A673 (cell line): ENCODE data around the gene LCA5L. TPM values are rescaled to one million over a fixed set of nuclear protein-coding genes. Genes with fewer than 3 reads are reported as not detected.

Experiments
- BruUV-seq: library from RNA; stranded (reverse); fragments of 400-500 nt; replicated peaks from 2 replicates; lab custom pipeline; 2021; lab: Mats Ljungman, UMichigan
- CTCF ChIA-PET: fragments of 300-600 bp; sonication (Branson Sonifier 250); formaldehyde crosslinking; loops from one replicate; lab custom pipeline; 2022; ENCODE audit warnings: antibody characterized with exemption; lab: Charles Lee
- POLR2A ChIA-PET: fragments of 300-600 bp; sonication (Branson Sonifier 250); formaldehyde crosslinking; loops from one replicate; lab custom pipeline; 2022; ENCODE audit warnings: antibody characterized with exemption; ENCODE audit not compliant: low non-redundant PET; lab: Charles Lee
- DNase-seq: peaks from one replicate; pipeline ENCODE4 v3.0.0-alpha.2; 2015; ENCODE audit warnings: low spot score
- H3K27ac ChIP-seq: fragments of 200-600 bp; sonication (generic); 2 replicates; pipeline ENCODE4 v1.5.1; 2016; ENCODE audit warnings: mixed run types, low read depth, mild to moderate bottlenecking, mixed read lengths, antibody characterized with exemption, low read length; ENCODE audit not compliant: poor library complexity, severe bottlenecking
- H3K27me3 ChIP-seq: fragments of 200-600 bp; sonication (generic); replicated peaks from 2 replicates; pipeline ENCODE4 v1.6.1; 2017; ENCODE audit warnings: mixed run types, low read depth, mild to moderate bottlenecking, mixed read lengths, antibody characterized with exemption, low read length; ENCODE audit not compliant: insufficient read depth, poor library complexity
- H3K36me3 ChIP-seq: fragments of 200-600 bp; sonication (generic); 2 replicates; pipeline ENCODE4 v1.6.1; 2016; ENCODE audit warnings: mixed run types, mild to moderate bottlenecking, mixed read lengths, antibody characterized with exemption, low read length; ENCODE audit not compliant: insufficient read depth, poor library complexity, severe bottlenecking
- H3K4me1 ChIP-seq: fragments of 200-600 bp; sonication (generic); 2 replicates; pipeline ENCODE4 v1.6.1; 2017; ENCODE audit warnings: mixed run types, mild to moderate bottlenecking, mixed read lengths, antibody characterized with exemption, low read length; ENCODE audit not compliant: insufficient read depth, poor library complexity, severe bottlenecking
- H3K4me3 ChIP-seq: fragments of 200-600 bp; sonication (generic); 2 replicates; pipeline ENCODE4 v1.5.1; 2016; ENCODE audit warnings: low read depth, mixed run types, mild to moderate bottlenecking, mixed read lengths, low read length; ENCODE audit not compliant: poor library complexity, severe bottlenecking
- H3K9me3 ChIP-seq: fragments of 200-600 bp; sonication (generic); 2 replicates; pipeline ENCODE4 v1.6.1; 2016; ENCODE audit warnings: mixed run types, low read depth, mild to moderate bottlenecking, mixed read lengths, antibody characterized with exemption, low read length; ENCODE audit not compliant: poor library complexity, severe bottlenecking
- CTCF ChIP-seq: fragments of 300-800, 200-600 bp; sonication (generic); conservative IDR thresholded peaks from 2 replicates; pipeline ENCODE4 v1.5.1; 2017; ENCODE audit warnings: low read depth, mild to moderate bottlenecking, antibody characterized with exemption, low read length, moderate library complexity, mixed read lengths
- EZH2 ChIP-seq: fragments of 200-600 bp; sonication (generic); IDR thresholded peaks from 2 replicates; pipeline ENCODE4 v1.6.1; 2017; ENCODE audit warnings: borderline replicate concordance, low read depth, mild to moderate bottlenecking, mixed read lengths, antibody characterized with exemption, low read length; ENCODE audit not compliant: poor library complexity, severe bottlenecking
- intact Hi-C: fragments of 100-400 bp; cut with micrococcal nuclease; formaldehyde crosslinking; loops from one replicate; pipeline ENCODE4 v1.10.0; 2022; ENCODE audit not compliant: unreplicated experiment
- total RNA-seq: library from RNA; stranded (reverse); gene quantifications from 2 replicates; pipeline ENCODE4 v1.2.3, GENCODE V29; 2021

LCA5L gene
- total RNA-seq, 1 experiment from 2014 or later, result 0.69 TPM

GRCh38 chr21:39454949-39455668 is 9.5 kb upstream of the LCA5L start:
- Histone ChIP-seq H3K27ac (no peak overlapping the region), H3K4me3 (no peak overlapping the region), H3K9me3 (no peaks in the 10 kb centered on the region), H3K36me3 (no peaks in the 10 kb centered on the region), H3K4me1 (no peaks in the 10 kb centered on the region), H3K27me3 (no peaks in the 10 kb centered on the region)
- POLR2A ChIA-PET, result no interaction called here
- BruUV-seq, result no TSS peak
- TF ChIP-seq EZH2 (no peak), CTCF (no peak)
- CTCF ChIA-PET, result no interaction called here
- DNase-seq, result no peak
- intact Hi-C loops, result no loop called here

GRCh38 chr21:39453571-39454179 is 8.1 kb upstream of the LCA5L start:
- POLR2A ChIA-PET, result no interaction called here
- H3K36me3 ChIP-seq, result no peaks in the 10 kb centered on the region
- no peaks in the 10 kb centered on the region for H3K27me3 ChIP-seq
- CTCF ChIA-PET, result no interaction called here
- H3K4me3 ChIP-seq, result no peak overlapping the region
- H3K27ac ChIP-seq, result no peak overlapping the region
- TF ChIP-seq CTCF, result no peak
- no peak for TF ChIP-seq EZH2
- no peaks in the 10 kb centered on the region for H3K9me3 ChIP-seq
- no peaks in the 10 kb centered on the region for H3K4me1 ChIP-seq
- no peak for DNase-seq
- BruUV-seq, result no TSS peak
- intact Hi-C loops, result no loop called here

- intact Hi-C loops, result no loop called here
- H3K4me1 ChIP-seq, result no peaks in the 10 kb centered on the region
- H3K9me3 ChIP-seq, result no peaks in the 10 kb centered on the region
- DNase-seq, result no peak
- CTCF ChIA-PET, result no interaction called here
- no peak overlapping the region for H3K27ac ChIP-seq
- BruUV-seq, result no TSS peak
- no peaks in the 10 kb centered on the region for H3K27me3 ChIP-seq
- TF ChIP-seq EZH2 (no peak), CTCF (no peak)
- no peak overlapping the region for H3K4me3 ChIP-seq
- POLR2A ChIA-PET, result no interaction called here
- H3K36me3 ChIP-seq, result no peaks in the 10 kb centered on the region
These were observed 7.4 kb upstream of the LCA5L start for GRCh38 chr21:39452970-39453342.
